Aortic smooth muscle cell (primary cell): ENCODE data around the gene TRIM17. TPM values are rescaled to one million over a fixed set of nuclear protein-coding genes. Genes with fewer than 3 reads are reported as not detected.

Experiments used
- total RNA-seq: library from RNA; depleted of rRNA; stranded (reverse); fragments of >200 nt; gene quantifications from 2 replicates; pipeline ENCODE4 v1.2.3, GENCODE V29; 2014

Gene TRIM17, protein sequence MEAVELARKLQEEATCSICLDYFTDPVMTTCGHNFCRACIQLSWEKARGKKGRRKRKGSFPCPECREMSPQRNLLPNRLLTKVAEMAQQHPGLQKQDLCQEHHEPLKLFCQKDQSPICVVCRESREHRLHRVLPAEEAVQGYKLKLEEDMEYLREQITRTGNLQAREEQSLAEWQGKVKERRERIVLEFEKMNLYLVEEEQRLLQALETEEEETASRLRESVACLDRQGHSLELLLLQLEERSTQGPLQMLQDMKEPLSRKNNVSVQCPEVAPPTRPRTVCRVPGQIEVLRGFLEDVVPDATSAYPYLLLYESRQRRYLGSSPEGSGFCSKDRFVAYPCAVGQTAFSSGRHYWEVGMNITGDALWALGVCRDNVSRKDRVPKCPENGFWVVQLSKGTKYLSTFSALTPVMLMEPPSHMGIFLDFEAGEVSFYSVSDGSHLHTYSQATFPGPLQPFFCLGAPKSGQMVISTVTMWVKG
- 0.12 and 0.13 TPM in 2 replicates for total RNA-seq

GRCh38 chr1:228416217-228416933, at the start of gene TRIM17:
Gene TRIM17, minus strand, starts transcription at chr1:228416861. Its CDS starts 1,789 bp downstream, at chr1:228415072.

Other genes with a start within 250 kb of the TRIM17 start
- 2.7 and 2.9 TPM in 2 replicates for gene OBSCN, start 208.8 kb downstream of the TRIM17 start, total RNA-seq
- gene TRIM11, start 10.0 kb downstream of the TRIM17 start, total RNA-seq, result 16.1 and 17.6 TPM in 2 replicates
- 69.8 and 81.1 TPM in 2 replicates for gene RNF187, start 70.5 kb upstream of the TRIM17 start, total RNA-seq